DOHH2 (cell line): ENCODE data around the gene ZFPM1.

Experiments
- H3F3A ChIP-seq: fragments of 200-600 bp; sonication (generic), shearing (Covaris generic); 2 replicates; pipeline ENCODE4 v1.6.0; 2016; ENCODE audit warnings: antibody characterized with exemption, mild to moderate bottlenecking; ENCODE audit not compliant: control insufficient read depth, insufficient read depth
- H3K27ac ChIP-seq: fragments of 200-600 bp; sonication (generic); 2 replicates; pipeline ENCODE4 v1.5.1; 2014; ENCODE audit warnings: low read depth, mild to moderate bottlenecking, low read length, moderate library complexity
- H3K27me3 ChIP-seq: fragments of 200-600 bp; sonication (generic); 2 replicates; pipeline ENCODE4 v1.6.1; 2014; ENCODE audit warnings: mild to moderate bottlenecking, low read length, mixed read lengths; ENCODE audit not compliant: control insufficient read depth
- H3K36me3 ChIP-seq: fragments of 200-600 bp; sonication (generic); 2 replicates; pipeline ENCODE4 v1.6.1; 2014; ENCODE audit warnings: mild to moderate bottlenecking, low read length, moderate library complexity, mixed read lengths; ENCODE audit not compliant: control insufficient read depth
- H3K4me1 ChIP-seq: fragments of 200-600 bp; sonication (generic); 2 replicates; pipeline ENCODE4 v1.6.1; 2014; ENCODE audit warnings: mild to moderate bottlenecking, low read length, mixed read lengths; ENCODE audit not compliant: control insufficient read depth
- H3K4me2 ChIP-seq: fragments of 200-600 bp; sonication (generic); 2 replicates; pipeline ENCODE4 v1.6.0; 2014; ENCODE audit warnings: mild to moderate bottlenecking, low read length, moderate library complexity
- H3K4me3 ChIP-seq: fragments of 200-600 bp; sonication (generic); 2 replicates; pipeline ENCODE4 v1.5.1; 2014; ENCODE audit warnings: mild to moderate bottlenecking, low read length, mixed read lengths
- H3K79me2 ChIP-seq: fragments of 200-600 bp; sonication (generic); 2 replicates; pipeline ENCODE4 v1.6.1; 2014; ENCODE audit warnings: mild to moderate bottlenecking, low read length, mixed read lengths; ENCODE audit not compliant: control insufficient read depth
- H3K9me2 ChIP-seq: fragments of 200-600 bp; sonication (generic); replicated peaks from 2 replicates; pipeline ENCODE4 v1.6.1; 2014; ENCODE audit warnings: mild to moderate bottlenecking, low read length, mixed read lengths; ENCODE audit not compliant: control insufficient read depth
- H3K9me3 ChIP-seq: fragments of 200-600 bp; sonication (generic); 2 replicates; pipeline ENCODE4 v1.6.1; 2014; ENCODE audit warnings: antibody characterized with exemption, low read length, mixed read lengths; ENCODE audit not compliant: control insufficient read depth, insufficient read depth
- H4K20me1 ChIP-seq: fragments of 200-600 bp; sonication (generic); 2 replicates; pipeline ENCODE4 v1.6.0; 2014; ENCODE audit warnings: low read depth, mild to moderate bottlenecking, antibody characterized with exemption, low read length, moderate library complexity; ENCODE audit not compliant: control insufficient read depth, insufficient read depth
- CTCF ChIP-seq: fragments of 200-600 bp; sonication (generic); IDR thresholded peaks from one replicate; pipeline ENCODE4 v1.5.1; 2014; ENCODE audit warnings: antibody characterized with exemption, mild to moderate bottlenecking, low read depth, low read length; ENCODE audit not compliant: poor library complexity, severe bottlenecking
- EZH2phosphoT487 ChIP-seq: fragments of 200-600 bp; sonication (generic); IDR thresholded peaks from 2 replicates; pipeline ENCODE4 v1.6.1; 2017; ENCODE audit warnings: borderline replicate concordance, mild to moderate bottlenecking, antibody characterized with exemption, low read length, moderate library complexity, mixed read lengths

Gene ZFPM1

GRCh38 chr16:88508868-88509748, 56.0 kb downstream of the ZFPM1 start:
- no peaks in the 10 kb centered on the region for H3K9me3 ChIP-seq
- no peaks in the 10 kb centered on the region for H4K20me1 ChIP-seq
- no peaks in the 10 kb centered on the region for H3K36me3 ChIP-seq
- no peak overlapping the region for H3K4me2 ChIP-seq
- H3K4me3 ChIP-seq = no peak overlapping the region
- H3K4me1 ChIP-seq = peaks cover 9% of the 10 kb centered on the region; the same call in 1 of the 2 replicates
- H3K27me3 ChIP-seq = no peaks in the 10 kb centered on the region
- H3K27ac ChIP-seq = no peak overlapping the region
- H3F3A ChIP-seq = no peaks in the 10 kb centered on the region
- H3K9me2 ChIP-seq = no peaks in the 10 kb centered on the region
- H3K79me2 ChIP-seq = no peaks in the 10 kb centered on the region
- no peak for TF ChIP-seq EZH2phosphoT487
- TF ChIP-seq CTCF = no peak

DNA sequence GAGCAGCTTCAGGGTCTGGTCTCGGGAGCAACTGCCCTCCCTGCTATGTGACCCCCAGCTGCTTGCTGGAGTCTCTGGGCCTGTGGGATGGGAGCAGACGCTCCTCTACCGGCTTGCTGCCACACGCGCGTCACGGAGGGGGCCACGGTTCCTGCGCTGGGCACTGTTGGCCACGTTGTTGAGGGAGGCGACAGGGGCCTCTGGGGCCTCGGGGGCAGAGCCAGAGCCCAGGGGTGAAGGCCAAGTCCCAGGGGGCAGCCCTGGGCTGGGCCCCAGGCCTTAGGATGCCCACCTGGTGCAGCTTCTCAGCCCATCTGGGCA, 56.6 kb downstream of the ZFPM1 start:
- no peaks in the 10 kb centered on the region for H4K20me1 ChIP-seq
- no peak overlapping the region for H3K4me2 ChIP-seq
- H3F3A ChIP-seq = no peaks in the 10 kb centered on the region
- H3K27me3 ChIP-seq = no peaks in the 10 kb centered on the region
- no peak overlapping the region for H3K4me3 ChIP-seq
- H3K27ac ChIP-seq = no peak overlapping the region
- no peaks in the 10 kb centered on the region for H3K9me3 ChIP-seq
- peaks cover 9% of the 10 kb centered on the region; the same call in 1 of the 2 replicates for H3K4me1 ChIP-seq
- H3K79me2 ChIP-seq = no peaks in the 10 kb centered on the region
- TF ChIP-seq CTCF (no peak), EZH2phosphoT487 (no peak)
- no peaks in the 10 kb centered on the region for H3K9me2 ChIP-seq
- no peaks in the 10 kb centered on the region for H3K36me3 ChIP-seq

DNA sequence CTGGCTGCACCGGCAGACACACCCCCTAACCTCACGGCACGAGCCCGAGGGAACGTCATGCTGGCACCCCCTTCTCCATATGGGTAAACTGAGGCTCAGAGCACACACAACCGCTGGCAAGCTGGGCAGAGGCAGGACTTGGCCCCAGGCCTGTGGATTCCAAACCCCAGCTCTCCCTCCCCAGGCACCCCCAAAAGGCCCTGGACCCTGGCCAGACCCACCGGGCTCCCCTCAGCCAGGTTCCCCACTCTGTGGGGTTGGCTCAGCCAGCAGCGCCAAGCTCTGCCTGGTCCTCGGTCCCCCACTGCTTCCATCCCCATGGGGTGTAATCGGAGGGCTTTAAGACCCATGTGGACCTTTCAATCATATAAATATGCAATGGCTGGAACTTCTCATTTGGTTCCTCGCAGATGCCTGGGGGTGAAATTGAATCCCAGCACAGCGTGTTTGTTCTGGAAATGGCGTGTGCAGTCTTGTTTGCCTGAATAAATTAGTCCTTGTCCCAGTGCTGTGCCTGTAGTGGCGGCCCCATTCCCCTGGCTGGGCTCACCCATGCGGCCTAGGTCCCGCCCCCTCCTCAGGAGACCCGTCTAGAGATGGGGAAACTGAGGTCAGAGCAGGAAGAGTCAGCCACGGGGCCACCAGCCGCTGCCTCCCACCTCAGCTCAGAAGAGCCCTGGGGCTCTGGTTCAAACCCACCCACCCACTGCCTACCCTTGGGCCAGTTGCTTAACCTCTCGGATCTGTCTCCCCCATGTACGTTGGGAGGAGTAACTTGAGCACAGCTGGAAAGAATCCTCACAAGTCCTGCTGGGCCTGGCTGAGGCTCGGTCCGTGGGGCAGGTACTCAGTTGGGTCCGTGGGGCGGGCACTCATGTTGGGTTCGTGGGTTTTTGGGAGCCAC, 57.3 kb downstream of the ZFPM1 start:
- Histone ChIP-seq H3K36me3 (no peaks in the 10 kb centered on the region), H4K20me1 (no peaks in the 10 kb centered on the region), H3K79me2 (no peaks in the 10 kb centered on the region), H3K9me2 (no peaks in the 10 kb centered on the region), H3K9me3 (no peaks in the 10 kb centered on the region), H3K27ac (no peak overlapping the region), H3K27me3 (no peaks in the 10 kb centered on the region), H3K4me1 (peaks cover 5% of the 10 kb centered on the region; the same call in 1 of the 2 replicates), H3K4me3 (no peak overlapping the region), H3F3A (no peaks in the 10 kb centered on the region), H3K4me2 (no peak overlapping the region)
- TF ChIP-seq CTCF (no peak), EZH2phosphoT487 (no peak)
